ENCODE data around the gene IL15. TPM values are rescaled to one million over a fixed set of nuclear protein-coding genes. Genes with fewer than 3 reads are reported as not detected.

Gene IL15
- total RNA-seq, 1 donor from 2014 or later, result 9.0 TPM

GRCh38 chr4:141630854-141631253 lies 5.5 kb upstream of the IL15 start:
- no peak for DNase-seq (ENCODE audit: low read depth)
- H3K4me3 ChIP-seq (ENCODE audit: low read depth, low read length), result no peak overlapping the region
- H3K36me3 ChIP-seq (ENCODE audit: control insufficient read depth, insufficient read depth, low read length), result no peaks in the 10 kb centered on the region
- no peaks in the 10 kb centered on the region for H3K27me3 ChIP-seq (ENCODE audit: control insufficient read depth, insufficient read depth, low read length)
- no peak for TF ChIP-seq CTCF (IDR thresholded peaks at IDR 0.05; ENCODE audit: insufficient read depth, low read length, poor library complexity, severe bottlenecking)

GRCh38 chr4:141635736-141636081 lies 674 bp upstream of the IL15 start:
- no peak for TF ChIP-seq CTCF (IDR thresholded peaks at IDR 0.05; ENCODE audit: insufficient read depth, low read length, poor library complexity, severe bottlenecking)
- no peaks in the 10 kb centered on the region for H3K27me3 ChIP-seq (ENCODE audit: control insufficient read depth, insufficient read depth, low read length)
- no peaks in the 10 kb centered on the region for H3K36me3 ChIP-seq (ENCODE audit: control insufficient read depth, insufficient read depth, low read length)
- no peak for DNase-seq (ENCODE audit: low read depth)
- peak overlapping the region; percentile 64 for H3K4me3 ChIP-seq (ENCODE audit: low read depth, low read length)

- Histone ChIP-seq H3K36me3 (ENCODE audit: control insufficient read depth, insufficient read depth, low read length) (no peaks in the 10 kb centered on the region), H3K27me3 (ENCODE audit: control insufficient read depth, insufficient read depth, low read length) (no peaks in the 10 kb centered on the region), H3K4me3 (ENCODE audit: low read depth, low read length) (peak overlapping the region; percentile 64)
- DNase-seq (ENCODE audit: low read depth), result no peak
- TF ChIP-seq CTCF (IDR thresholded peaks at IDR 0.05; ENCODE audit: insufficient read depth, low read length, poor library complexity, severe bottlenecking), result no peak
Observed at GRCh38 chr4:141636771-141637460, 533 bp downstream of the IL15 start.

- Histone ChIP-seq H3K36me3 (ENCODE audit: control insufficient read depth, insufficient read depth, low read length) (no peaks in the 10 kb centered on the region), H3K27me3 (ENCODE audit: control insufficient read depth, insufficient read depth, low read length) (no peaks in the 10 kb centered on the region), H3K4me3 (ENCODE audit: low read depth, low read length) (peak overlapping the region; percentile 64)
- DNase-seq (ENCODE audit: low read depth), result no peak
- no peak for TF ChIP-seq CTCF (IDR thresholded peaks at IDR 0.05; ENCODE audit: insufficient read depth, low read length, poor library complexity, severe bottlenecking)
Observed at GRCh38 chr4:141637565-141637964, 1.2 kb downstream of the IL15 start.

- TF ChIP-seq CTCF (IDR thresholded peaks at IDR 0.05; ENCODE audit: insufficient read depth, low read length, poor library complexity, severe bottlenecking), result no peak
- no peaks in the 10 kb centered on the region for H3K27me3 ChIP-seq (ENCODE audit: control insufficient read depth, insufficient read depth, low read length)
- H3K4me3 ChIP-seq (ENCODE audit: low read depth, low read length), result no peak overlapping the region
- DNase-seq (ENCODE audit: low read depth), result no peak
- H3K36me3 ChIP-seq (ENCODE audit: control insufficient read depth, insufficient read depth, low read length), result no peaks in the 10 kb centered on the region
Observed at GRCh38 chr4:141638230-141638629, 1.8 kb downstream of the IL15 start.

GRCh38 chr4:141640696-141641095 lies 4.3 kb downstream of the IL15 start:
- Histone ChIP-seq H3K27me3 (ENCODE audit: control insufficient read depth, insufficient read depth, low read length) (no peaks in the 10 kb centered on the region), H3K36me3 (ENCODE audit: control insufficient read depth, insufficient read depth, low read length) (no peaks in the 10 kb centered on the region), H3K4me3 (ENCODE audit: low read depth, low read length) (no peak overlapping the region)
- DNase-seq (ENCODE audit: low read depth), result no peak
- TF ChIP-seq CTCF (IDR thresholded peaks at IDR 0.05; ENCODE audit: insufficient read depth, low read length, poor library complexity, severe bottlenecking), result no peak

Measured in kidney epithelial cell (primary cell).